ENCODE data around the gene SIVA1.

The SIVA1 gene

DNA sequence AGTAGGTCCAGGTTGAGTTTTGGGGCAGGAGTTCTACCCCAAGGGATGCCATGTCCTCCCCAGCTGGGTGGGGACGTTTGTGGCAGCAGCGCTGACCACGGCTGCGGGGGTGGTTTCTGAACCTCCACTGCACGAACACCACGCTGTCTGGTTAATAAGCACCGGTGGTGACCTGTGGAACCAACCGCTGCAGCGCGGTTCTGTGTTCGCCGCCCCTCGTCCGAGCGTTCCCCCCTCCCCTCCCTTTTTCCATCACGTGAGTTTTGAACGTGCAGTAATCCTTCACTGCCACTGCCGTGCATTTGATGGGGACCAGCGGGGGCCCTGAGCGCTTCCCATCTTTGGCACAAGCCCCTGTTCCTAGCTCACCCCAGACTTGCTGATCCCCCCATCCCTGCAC lies 35.3 kb upstream of the SIVA1 start:
- no peak overlapping the region for H3K27ac ChIP-seq (ENCODE audit: extremely low read depth, low read depth, low read length)
- CTCF ChIA-PET = interaction anchor here (0.6 kb wide), 1 partner anchor 37 kb away, joined by 7 read pairs; no protein-coding TSS in a partner anchor
- H3K4me1 ChIP-seq (ENCODE audit: control insufficient read depth, insufficient read depth, low read length) = no peaks in the 10 kb centered on the region
- POLR2A ChIA-PET = interaction anchor here (0.6 kb wide), 1 partner anchor 35 kb away, joined by 3 read pairs; no protein-coding TSS in a partner anchor
- TF ChIP-seq, protein P1, sequence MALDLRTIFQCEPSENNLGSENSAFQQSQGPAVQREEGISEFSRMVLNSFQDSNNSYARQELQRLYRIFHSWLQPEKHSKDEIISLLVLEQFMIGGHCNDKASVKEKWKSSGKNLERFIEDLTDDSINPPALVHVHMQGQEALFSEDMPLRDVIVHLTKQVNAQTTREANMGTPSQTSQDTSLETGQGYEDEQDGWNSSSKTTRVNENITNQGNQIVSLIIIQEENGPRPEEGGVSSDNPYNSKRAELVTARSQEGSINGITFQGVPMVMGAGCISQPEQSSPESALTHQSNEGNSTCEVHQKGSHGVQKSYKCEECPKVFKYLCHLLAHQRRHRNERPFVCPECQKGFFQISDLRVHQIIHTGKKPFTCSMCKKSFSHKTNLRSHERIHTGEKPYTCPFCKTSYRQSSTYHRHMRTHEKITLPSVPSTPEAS (tag by site-specific recombination; IDR thresholded peaks at IDR 0.05) = no peak
- peaks cover 0 to 39% of the 10 kb centered on the region in 2 experiments; a peak in 1 of 3 replicates for H3K36me3 ChIP-seq (ENCODE audit: control insufficient read depth in 2 of 2, insufficient read depth in 1 of 2, low read length in 2 of 2)
- H3K4me3 ChIP-seq (ENCODE audit: low read depth, low read length) = no peak overlapping the region
- no peaks in the 10 kb centered on the region for H3K9me3 ChIP-seq (ENCODE audit: control insufficient read depth, insufficient read depth, low read depth, low read length)

DNA sequence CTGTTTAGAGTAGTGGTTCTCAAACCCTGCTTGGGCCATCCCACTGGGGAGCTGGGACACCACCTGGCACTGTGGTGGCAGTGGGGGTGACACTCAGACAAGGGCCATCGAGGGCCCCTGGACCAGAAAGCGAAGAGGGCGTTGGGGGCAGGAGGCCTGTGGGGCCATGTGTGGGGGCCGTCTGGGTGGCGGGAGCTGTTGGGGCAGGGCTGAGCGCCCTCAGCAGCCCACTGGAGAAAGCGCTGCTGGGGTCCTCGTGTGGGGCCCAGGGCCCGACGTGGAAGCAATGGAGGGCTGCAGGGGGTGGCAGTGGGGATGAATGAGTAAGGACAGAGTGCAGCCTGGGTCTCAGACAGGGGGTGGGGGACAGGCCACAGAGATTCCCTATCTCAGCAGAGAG lies 34.8 kb upstream of the SIVA1 start:
- peaks cover 0 to 34% of the 10 kb centered on the region in 2 experiments; a peak in 1 of 3 replicates for H3K36me3 ChIP-seq (ENCODE audit: control insufficient read depth in 2 of 2, insufficient read depth in 1 of 2, low read length in 2 of 2)
- TF ChIP-seq ZNF138 (tag by site-specific recombination; IDR thresholded peaks at IDR 0.05; ENCODE audit: borderline replicate concordance) = no peak
- no peak for TF ChIP-seq GLI4 (tag by site-specific recombination; IDR thresholded peaks at IDR 0.05)
- no peak for TF ChIP-seq PRDM1 (tag by site-specific recombination; IDR thresholded peaks at IDR 0.05)
- TF ChIP-seq ZNF404 (tag by site-specific recombination; IDR thresholded peaks at IDR 0.05) = no peak
- TF ChIP-seq MYNN (tag by site-specific recombination; IDR thresholded peaks at IDR 0.05; ENCODE audit: borderline replicate concordance) = no peak
- TF ChIP-seq, protein P2, sequence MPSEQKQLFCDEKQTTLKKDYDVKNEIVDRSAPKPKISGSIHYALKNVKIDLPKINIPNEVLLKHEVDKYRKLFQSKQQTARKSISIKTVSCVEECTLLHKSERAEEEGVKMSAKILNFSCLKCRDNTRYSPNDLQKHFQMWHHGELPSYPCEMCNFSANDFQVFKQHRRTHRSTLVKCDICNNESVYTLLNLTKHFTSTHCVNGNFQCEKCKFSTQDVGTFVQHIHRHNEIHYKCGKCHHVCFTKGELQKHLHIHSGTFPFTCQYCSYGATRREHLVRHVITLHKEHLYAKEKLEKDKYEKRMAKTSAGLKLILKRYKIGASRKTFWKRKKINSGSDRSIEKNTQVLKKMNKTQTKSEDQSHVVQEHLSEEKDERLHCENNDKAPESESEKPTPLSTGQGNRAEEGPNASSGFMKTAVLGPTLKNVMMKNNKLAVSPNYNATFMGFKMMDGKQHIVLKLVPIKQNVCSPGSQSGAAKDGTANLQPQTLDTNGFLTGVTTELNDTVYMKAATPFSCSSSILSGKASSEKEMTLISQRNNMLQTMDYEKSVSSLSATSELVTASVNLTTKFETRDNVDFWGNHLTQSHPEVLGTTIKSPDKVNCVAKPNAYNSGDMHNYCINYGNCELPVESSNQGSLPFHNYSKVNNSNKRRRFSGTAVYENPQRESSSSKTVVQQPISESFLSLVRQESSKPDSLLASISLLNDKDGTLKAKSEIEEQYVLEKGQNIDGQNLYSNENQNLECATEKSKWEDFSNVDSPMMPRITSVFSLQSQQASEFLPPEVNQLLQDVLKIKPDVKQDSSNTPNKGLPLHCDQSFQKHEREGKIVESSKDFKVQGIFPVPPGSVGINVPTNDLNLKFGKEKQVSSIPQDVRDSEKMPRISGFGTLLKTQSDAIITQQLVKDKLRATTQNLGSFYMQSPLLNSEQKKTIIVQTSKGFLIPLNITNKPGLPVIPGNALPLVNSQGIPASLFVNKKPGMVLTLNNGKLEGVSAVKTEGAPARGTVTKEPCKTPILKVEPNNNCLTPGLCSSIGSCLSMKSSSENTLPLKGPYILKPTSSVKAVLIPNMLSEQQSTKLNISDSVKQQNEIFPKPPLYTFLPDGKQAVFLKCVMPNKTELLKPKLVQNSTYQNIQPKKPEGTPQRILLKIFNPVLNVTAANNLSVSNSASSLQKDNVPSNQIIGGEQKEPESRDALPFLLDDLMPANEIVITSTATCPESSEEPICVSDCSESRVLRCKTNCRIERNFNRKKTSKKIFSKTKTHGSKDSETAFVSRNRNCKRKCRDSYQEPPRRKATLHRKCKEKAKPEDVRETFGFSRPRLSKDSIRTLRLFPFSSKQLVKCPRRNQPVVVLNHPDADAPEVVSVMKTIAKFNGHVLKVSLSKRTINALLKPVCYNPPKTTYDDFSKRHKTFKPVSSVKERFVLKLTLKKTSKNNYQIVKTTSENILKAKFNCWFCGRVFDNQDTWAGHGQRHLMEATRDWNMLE (tag by site-specific recombination; conservative IDR thresholded peaks at IDR 0.05; ENCODE audit: low read depth) = no peak
- TF ChIP-seq OVOL3 (tag by site-specific recombination; IDR thresholded peaks at IDR 0.05) = no peak
- peak; percentile 67 for TF ChIP-seq GLIS2 (tag by site-specific recombination; IDR thresholded peaks at IDR 0.05)
- peak; percentile 62 for TF ChIP-seq GLIS1 (tag by site-specific recombination; IDR thresholded peaks at IDR 0.05)
- TF ChIP-seq ZXDB (tag by site-specific recombination; IDR thresholded peaks at IDR 0.05) = no peak
- TF ChIP-seq, protein P3, sequence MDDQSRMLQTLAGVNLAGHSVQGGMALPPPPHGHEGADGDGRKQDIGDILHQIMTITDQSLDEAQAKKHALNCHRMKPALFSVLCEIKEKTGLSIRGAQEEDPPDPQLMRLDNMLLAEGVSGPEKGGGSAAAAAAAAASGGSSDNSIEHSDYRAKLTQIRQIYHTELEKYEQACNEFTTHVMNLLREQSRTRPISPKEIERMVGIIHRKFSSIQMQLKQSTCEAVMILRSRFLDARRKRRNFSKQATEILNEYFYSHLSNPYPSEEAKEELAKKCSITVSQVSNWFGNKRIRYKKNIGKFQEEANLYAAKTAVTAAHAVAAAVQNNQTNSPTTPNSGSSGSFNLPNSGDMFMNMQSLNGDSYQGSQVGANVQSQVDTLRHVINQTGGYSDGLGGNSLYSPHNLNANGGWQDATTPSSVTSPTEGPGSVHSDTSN (CRISPR knock-in tag; IDR thresholded peaks at IDR 0.05) = no peak
- TF ChIP-seq ZIC2 (tag by site-specific recombination; IDR thresholded peaks at IDR 0.05) = no peak
- TF ChIP-seq WT1 (tag by site-specific recombination; IDR thresholded peaks at IDR 0.05) = no peak
- no peak for TF ChIP-seq ZNF837 (tag by site-specific recombination; IDR thresholded peaks at IDR 0.05)
- TF ChIP-seq ZNF302 (tag by site-specific recombination; IDR thresholded peaks at IDR 0.05; ENCODE audit: low read depth) = no peak

More for the DNA sequence above, 34.8 kb upstream of the SIVA1 start:
- ChIA-PET CTCF (interaction anchor here (0.6 kb wide), 1 partner anchor 37 kb away, joined by 7 read pairs; no protein-coding TSS in a partner anchor), POLR2A (no interaction called here)
- H3K4me3 ChIP-seq (ENCODE audit: low read depth, low read length) = no peak overlapping the region
- no peaks in the 10 kb centered on the region for H3K4me1 ChIP-seq (ENCODE audit: control insufficient read depth, insufficient read depth, low read length)
- no peak overlapping the region for H3K27ac ChIP-seq (ENCODE audit: extremely low read depth, low read depth, low read length)
- H3K9me3 ChIP-seq (ENCODE audit: control insufficient read depth, insufficient read depth, low read depth, low read length) = no peaks in the 10 kb centered on the region
